Stimulated activated CD8-positive, alpha-beta memory T cell treated with anti-CD3 and anti-CD28 coated beads, Interleukin-15, amount 100 ng/mL, for 24 hours (primary cell): Measurements from ENCODE around the gene CCDC97.
"Not testable (repeated sequence)": the region's sequence is repeated elsewhere in the genome, so short reads cannot be mapped to it uniquely, and the experiment has no call there.

Source experiments
- DNase-seq: peaks from one replicate; pipeline ENCODE4 v3.0.0-alpha.2; 2020; ENCODE audit warnings: low read depth

Gene CCDC97

DNA sequence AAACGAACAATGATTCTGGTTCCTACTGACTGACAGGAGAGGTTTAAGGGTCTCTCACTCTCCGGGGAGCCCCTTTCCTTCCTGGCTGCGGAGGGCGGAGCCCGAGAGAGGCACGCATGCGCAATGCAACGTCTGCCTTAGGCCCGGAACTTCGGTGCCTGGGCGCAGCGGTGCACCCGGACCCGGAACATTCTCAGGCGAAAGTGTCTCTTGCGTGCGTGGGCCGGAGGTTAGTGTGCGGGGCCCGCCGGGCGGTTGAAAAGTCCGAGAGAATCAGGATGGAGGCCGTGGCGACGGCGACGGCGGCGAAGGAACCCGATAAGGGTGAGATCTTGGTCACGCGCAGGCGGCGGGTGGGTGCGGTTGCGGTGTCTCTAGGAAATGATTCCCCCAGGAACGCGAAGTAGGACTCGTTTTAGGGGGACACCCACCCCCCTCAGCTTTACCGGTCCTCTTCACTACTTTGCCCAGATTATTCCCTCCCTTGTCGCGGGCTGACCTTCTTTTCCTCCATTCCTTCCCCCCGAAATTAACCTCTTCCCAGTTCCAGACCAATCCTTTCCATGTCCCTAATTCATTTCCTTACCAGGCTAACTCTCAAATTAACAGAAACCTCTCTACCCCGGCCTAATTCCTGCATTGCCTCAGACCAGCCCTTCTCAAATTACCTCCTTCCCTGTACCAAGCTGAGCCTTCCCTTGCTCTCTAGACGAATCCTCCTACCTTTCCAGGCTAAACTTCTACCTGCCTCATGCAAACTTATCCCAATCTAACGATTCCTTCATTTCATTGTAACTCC is at the start of gene CCDC97:
Gene CCDC97, plus strand, starts transcription at position 140 of the 799 bp plus-strand sequence. Its CDS starts 139 bp downstream, at position 279.
- peak; percentile 70 for DNase-seq

DNA sequence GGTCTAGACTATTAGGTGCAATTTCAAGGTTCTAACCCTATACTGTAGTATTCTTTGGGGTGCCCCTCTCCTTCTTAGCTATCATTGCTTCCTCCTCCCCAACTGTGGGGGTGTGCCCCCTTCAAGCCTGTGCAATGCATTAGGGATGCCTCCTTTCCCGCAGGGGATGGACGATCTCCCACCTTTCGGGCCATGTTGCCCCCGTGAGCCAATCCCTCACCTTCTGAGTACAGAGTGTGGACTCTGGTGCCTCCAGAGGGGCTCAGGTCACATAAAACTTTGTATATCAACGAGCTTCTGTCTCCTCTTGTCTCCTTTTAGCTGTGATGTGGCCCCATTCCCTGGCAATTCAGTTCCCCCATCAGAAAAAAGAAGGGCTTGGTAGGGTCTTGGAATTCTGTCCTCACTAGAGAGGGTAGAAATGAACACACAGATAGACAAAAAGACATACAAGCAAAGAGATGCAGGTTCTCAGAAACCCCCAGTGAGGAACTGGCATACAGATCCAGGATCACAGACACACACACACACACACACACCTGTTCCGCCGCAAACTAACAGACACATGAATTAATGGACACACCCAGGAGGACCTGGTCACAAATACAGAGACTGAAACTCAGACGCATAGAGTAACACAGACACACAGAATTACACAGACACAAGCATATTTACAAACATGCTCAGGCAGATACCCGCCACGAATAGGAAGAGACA is 48.3 kb upstream of the CCDC97 start:
- DNase-seq: no peak

DNA sequence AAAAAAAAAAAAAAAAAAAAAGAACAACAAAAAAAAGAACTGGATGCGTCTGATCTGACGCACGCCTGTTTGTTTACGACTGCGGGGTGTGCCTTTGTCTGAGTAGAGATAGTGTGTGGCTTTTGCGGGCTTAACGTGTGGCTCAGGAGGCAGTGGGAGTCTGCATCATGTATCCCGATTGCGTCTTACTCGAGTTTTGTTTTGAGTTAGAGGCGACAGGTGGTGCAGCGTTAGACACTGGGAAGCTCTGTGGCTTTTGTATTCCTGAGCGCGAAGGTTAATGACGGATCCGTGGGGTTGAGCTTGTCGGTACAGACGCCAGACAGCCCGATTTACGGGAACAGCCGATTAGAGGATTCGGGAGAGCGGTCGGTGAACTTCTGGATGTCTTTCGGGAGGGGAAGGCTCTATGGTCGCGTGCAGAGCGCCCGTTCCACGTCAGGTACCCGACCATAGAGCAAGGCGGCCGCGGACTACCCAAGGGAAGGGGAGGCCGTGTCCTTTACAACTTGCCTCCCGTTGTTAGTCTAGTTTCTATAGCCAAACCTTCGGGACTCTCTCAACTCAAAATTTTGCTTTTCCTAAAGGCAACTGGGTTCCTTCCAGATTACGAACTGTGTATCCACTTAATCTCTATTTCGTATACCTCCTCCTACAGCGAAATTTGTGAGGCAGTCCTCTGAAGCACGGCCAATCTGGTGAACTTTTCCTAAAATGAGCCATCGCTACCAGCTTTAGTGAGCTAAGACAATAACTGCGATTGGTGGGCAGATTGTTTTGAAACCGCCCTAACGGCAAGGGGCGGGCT is 46.7 kb upstream of the CCDC97 start:
- DNase-seq: peak; percentile 54

DNA sequence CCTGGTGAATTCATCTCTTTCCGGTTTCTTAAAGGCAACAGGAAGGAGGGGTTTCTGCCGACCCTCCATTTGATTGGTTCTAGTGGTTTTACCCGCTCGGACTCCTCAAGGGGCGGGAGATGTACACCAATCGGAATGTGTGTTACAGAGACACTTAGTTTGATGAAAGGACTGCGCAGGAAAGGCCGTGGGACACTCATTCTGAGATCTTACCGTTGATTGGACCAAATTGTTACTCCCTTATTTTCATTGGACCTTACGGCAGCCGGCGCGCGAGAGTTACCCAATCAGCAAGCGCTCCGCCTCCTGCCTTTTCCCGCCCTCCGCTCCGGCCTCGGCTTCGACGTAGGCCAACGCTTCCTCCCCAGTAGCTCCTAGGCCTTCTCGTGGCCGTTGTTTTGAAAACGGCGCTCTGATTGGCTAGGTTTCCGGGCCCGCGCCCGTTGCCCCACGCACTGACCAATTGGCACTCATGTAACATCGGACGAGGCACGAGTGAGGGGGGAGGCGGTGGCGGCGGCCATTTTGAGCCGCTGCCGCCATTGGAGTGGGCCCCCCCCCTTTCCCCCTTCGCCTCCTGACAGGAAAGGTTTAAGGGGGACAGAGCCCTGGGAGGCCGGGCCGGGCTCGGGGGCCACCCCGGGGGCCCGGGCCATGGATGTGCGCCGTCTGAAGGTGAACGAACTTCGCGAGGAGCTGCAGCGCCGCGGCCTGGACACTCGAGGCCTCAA is 46.0 kb upstream of the CCDC97 start, which contains the start of gene HNRNPUL1:
Gene HNRNPUL1, plus strand, starts transcription at position 523 of the 731 bp plus-strand sequence. Its CDS starts 132 bp downstream, at position 655.
- peak; percentile 95 for DNase-seq

DNA sequence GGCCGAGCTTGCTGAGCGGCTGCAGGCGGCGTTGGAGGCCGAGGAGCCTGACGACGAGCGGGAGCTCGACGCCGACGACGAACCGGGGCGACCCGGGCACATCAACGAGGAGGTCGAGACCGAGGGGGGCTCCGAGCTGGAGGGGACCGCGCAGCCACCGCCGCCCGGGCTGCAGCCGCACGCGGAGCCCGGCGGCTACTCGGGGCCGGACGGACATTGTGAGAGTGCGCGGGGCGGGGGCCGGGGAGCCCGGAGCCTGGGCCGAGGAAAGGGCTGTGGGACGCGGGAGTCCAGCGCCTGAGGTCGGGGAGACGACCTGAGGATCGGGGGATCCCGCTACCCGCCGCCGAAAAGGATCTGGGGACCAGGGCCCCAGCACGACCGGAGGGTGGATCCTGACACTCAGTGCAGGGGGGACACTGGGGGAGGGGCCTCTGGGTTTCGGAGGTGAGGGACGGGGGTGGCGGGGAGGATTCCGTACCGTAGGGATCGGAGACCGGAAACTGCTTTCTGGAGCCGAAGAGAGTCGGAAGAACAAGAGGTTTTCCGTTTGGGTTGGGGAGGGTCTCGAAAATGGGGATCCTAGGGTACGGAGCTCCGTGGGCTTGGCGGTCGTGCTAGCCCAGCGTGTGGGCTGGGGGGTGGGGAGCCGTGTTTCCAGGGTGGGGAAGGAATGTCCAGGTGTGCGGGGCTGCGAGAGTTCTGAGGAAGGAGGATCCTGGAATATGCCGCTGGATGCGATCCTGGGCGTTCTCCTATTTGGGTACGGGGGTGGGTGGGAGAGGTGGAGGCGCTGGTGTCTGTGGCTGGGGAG is 45.2 kb upstream of the CCDC97 start:
- DNase-seq: peak; percentile 26

DNA sequence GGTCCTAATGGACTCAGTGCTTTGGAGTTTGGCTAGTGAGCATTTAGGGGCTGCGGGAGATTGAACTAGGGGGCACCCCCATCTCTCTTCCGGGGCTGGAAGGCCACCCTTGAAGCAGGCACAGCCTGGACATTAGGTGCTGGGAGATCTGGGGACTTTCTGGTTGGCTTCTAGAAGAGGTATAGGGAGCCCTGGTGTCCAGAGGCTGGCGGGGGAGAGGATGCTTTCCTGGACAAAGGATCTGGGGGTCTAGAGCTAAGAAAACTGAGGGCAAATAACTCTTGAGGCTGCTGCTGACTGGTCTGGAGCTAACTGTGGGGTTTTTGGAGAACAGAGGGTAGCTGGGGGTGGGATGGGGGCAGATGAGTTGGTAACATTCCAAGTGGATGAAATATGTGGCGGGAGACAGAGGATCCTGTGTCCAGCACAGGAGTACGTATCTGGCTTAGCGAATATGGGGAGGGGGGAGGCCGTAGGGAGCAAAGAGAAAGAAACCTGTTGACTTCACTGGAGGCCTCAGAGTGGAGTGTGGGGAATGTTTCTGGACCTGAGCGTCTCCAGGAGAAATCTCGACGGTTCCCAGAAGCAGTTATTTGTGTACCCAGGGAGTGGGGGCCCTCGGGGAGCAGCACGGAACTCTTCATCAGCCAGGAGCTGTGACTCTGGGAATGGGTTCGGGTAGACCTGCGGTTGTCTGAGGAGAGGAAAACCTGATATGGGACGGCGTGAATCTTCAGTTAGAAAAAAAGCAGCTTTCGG is 44.4 kb upstream of the CCDC97 start:
- DNase-seq: no peak

DNA sequence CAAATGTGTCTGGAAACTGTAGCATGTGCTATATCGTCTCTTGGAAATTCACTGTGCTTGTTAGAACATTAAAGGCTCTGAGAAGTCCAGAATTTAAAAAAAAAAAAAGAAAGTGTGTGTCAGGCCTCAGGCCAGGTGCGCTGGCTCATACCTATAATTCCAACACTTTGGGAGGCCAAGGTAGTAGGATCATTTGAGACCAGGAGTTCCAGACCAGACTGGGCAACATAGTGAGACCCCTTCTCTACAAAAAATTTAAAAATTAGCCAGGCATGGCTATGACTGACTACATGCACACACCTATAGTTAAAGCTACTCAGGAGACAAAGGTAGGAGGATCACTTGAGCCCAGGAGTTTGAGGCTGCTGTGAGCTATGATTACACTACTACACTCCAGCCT is 40.9 kb upstream of the CCDC97 start:
- no peak for DNase-seq

DNA sequence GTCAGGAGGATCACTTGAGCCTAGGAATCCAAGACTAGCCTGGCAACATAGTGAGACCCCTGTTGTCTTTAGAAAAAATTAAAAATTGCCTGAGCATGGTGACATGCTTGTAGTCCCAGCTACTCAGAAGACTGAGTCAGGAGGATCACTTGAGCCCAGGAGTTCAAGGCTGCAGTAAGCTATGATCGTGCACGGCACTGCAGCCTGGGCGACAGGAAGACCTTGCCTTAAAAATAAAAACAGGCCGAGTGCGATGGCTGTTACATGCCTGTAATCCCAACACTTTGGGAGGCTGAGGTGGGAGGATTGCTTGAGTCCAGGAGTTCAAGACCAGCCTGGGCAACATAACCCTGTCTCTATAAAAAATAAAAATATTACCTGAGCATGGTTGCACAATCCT is 40.4 kb upstream of the CCDC97 start:
- DNase-seq: no peak

DNA sequence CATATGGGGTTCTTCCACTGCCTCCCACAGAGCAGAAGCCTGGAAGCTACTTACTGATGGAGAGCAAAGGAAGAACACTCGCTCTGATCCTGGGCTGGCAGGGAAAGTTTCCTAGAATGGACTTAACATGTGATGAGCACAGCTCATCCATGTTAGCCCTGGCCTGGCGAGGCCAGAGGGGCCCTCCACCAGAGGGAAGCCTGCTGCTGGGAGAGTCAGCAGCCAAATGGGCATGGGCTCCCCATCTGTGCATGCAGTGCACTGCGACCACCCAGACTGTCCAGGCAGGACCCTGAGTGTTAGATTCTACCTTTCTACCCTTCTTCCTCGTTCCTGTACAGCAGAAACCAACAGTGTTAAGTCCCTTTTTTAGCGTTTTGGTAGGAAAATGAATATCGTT is 36.9 kb upstream of the CCDC97 start:
- DNase-seq: no peak

DNA sequence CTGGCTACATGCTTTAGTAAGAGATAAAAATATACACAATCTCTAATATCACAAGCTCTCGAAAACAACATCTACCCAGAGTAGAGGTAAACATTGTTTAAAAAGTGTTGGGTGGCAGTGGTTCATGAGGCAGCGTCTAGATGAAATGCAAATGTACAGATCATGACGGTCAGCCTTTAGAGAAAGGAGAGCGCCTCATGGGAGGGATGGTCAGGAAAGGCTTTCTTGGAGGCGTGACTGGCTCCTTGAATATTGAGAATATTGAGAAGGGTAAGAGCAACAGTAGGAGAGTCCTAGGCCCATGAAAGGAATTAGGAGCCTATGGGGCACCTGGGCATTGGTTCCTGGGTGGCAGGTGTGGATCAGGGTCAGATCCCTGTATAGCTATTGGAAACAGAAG is 35.2 kb upstream of the CCDC97 start:
- DNase-seq: no peak

DNA sequence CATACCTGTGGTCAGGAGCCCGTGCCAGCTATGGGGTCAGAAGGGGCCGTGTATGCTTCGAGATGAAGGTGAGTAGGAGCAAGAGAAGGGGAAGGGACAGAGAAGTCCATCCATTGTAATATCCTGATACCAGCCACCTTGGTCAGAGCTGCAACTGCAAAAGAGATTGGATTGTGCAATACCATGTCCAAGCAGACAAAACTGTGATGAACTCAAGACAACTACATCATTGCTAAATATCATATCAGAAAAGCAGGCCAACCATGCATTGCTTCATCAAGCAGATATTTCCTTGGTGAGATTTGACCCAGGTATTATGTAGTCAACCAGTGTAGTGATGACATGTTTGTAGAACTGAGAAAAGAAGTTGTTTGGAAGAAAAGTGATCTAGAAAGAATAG is 33.7 kb upstream of the CCDC97 start:
- DNase-seq: no peak

DNA sequence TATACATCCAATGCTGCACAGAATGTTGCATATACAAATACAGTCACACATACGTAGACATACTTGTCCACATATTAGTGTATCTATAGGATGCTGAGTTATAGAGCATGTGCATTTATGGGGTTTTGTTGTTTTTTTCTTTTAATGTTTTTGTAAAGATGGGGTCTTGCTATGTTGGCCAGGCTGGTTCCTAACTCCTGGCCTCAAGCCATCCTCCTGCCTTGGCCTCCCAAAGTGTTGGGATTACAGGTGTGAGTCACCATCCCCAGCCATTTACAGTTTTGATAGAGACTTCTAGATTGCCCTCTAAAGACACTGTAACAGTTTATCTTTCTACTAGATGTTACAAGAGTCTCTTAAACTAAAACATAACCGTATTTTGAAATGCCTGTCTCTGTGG is 31.5 kb upstream of the CCDC97 start:
- no peak for DNase-seq

DNA sequence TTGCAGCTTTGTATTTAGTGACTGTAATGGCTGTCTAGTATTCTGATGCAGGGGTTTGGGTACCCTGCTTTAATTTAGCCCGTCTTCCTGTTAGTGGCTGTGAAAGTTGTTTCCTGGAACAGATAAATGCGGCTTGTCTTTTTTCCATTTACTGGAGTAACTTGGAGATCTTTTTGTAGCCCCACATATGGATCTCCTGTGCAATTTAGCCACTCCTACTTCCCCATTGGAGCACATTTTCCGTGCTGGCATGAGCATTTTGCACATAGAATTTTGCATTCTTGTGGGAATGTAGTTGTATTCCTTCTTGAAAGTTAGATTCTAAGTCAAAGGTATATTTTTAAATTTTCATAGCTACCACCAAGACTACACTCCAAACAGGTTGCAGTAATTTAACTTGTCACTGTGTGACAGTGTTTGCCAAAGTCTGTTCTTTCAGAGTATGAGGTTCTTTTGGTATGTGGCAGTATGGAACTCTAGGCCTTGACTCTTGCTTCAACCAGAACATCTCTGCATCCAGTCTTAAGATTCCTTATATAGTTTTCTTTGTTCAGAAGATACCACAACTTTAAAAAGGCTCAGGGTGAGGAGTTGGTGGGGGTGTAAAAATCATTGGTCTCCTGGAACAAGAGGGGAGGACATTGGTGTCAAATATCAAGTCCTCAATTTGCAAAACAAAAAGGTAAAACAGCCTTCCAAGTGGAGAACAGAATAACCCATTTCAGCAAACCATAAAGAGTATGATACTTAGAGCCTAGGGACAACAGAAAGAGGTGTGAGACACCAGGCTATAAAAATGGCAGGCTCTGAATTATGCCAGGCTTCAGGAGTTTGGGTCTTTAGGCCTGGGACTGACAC is 21.1 kb upstream of the CCDC97 start:
- DNase-seq: no peak

DNA sequence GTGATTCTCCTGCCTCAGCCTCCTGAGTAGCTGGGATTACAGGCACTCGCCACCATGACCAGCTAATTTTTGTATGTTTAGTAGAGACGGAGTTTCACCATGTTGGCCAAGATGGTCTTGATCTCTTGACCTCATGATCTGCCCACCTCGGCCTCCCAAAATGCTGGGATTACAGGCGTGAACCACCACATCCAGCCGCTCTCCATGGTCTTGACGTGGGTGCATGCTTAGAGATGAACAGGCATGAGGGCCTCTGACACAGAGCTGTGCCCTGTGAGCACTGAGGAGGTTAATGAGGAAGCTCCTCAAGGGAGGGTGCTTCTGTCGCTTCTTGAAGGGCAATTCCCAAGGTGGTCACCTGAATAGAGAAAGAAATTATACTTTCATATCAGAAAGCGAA is 20.2 kb upstream of the CCDC97 start:
- DNase-seq: not testable (repeated sequence)

DNA sequence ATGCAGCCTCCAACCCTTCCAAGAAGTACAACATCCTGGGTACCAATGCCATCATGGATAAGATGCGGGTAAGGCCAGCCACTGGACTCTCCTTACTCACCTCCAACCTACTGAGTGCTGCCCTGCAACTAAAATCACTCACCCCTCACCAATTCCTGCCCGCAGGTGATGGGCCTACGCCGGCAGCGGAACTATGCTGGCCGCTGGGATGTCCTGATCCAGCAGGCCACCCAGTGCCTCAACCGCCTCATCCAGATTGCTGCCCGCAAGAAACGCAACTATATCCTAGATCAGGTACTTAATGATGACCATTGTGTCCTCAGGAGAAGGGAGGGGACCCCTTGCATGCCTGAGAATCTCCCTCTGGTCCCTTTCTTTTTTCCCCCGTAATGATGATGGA is 15.6 kb upstream of the CCDC97 start:
- DNase-seq: no peak

DNA sequence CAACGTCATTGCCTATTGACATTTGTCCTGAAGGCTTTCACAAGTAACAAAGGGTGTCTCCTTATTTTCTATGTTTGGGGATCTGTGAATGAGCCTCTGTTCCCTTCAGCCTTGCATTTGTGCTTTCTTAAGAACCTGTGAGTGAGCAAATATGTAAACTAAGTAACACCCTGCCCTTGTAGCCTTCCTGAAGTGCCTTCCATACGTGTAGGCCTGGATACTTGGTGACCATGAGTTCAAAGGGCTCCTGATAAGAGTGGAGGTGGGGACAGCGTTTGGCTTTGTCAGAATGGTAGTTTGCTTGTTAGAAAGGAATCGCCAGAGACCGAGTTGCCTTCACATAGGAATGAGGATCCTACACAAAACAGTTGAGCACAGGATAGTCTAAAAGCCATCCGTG is 14.5 kb upstream of the CCDC97 start:
- DNase-seq: no peak

DNA sequence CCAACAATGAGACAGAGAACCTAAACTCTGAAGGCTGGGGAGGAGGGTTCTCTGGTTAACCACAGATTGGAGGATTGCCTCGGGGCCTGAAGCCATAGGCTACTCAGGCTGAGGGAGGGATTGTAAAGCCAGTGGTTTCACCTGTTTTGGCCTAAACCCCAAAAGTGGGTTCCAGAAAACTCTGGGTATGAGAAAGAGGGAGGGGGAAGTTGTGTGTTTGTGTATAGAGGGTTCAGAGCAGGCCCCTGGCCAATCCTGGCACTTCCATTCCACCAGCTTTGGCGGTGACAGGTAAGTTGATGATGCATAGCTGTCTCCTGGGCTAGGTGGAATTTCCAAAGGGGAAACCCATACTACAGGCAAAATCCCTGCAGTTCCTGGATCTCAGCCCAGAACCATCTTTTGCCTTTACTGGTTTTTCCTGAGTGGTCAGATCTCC is 13.5 kb upstream of the CCDC97 start:
- DNase-seq: no peak

DNA sequence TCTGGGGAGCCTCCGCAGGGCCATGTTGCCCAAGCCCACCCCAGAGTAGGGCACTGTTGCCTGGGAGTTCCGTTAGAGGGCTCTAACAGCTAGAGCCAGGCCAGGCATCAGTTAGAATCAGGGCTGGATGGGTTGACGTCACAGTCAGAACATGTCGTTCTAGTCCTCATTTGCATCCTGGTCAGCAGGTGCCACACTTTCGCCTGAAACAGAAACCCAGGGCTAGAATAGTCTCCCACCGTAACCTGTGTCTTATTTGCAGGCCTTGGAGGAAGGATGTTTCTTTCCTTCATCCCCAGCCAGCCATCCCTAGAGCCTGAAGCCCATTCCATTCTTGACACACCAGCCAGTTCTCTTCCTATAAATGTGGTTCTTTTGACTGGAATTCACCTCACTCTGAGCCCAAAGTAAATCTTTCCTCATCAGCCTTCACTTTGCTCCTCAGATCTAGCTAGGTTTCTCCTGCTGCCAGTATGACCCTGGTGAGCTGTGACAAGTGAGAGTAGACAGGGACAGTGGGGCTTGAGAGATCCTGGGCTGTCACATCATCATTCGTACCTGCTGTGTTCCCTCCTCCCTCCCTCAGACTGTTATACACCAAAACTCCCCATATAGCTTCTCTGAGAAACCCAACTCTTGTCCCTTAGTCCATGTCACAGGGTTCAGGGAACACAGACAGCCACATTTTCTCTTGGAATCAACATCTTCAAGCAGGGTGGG is 12.2 kb upstream of the CCDC97 start:
- no peak for DNase-seq
